ENCODE results near the gene LMF1.

- TF ChIP-seq CTCF (IDR thresholded peaks at IDR 0.05) (no peak), POLR2A (IDR thresholded peaks at IDR 0.05) (no peak), POLR2AphosphoS5 (IDR thresholded peaks at IDR 0.05) (no peak), EP300 (IDR thresholded peaks at IDR 0.05) (no peak)
Observed at GRCh38 chr16:913817-914439, 56.9 kb downstream of the LMF1 start.
